T-helper 1 cell treated with Interleukin-12 subunit alpha and Interleukin-12 subunit beta and Interleukin-4 antibody, amounts not matched to agents 30 μg/mL and 1 μg/mL, for 36 hours (primary cell): ENCODE data around the gene TSPAN18.

ENCODE experiments used
- H3K27ac Mint-ChIP-seq: one replicate; pipeline ENCODE4 v1.8.0; 2021; ENCODE audit warnings: mild to moderate bottlenecking, mixed read lengths
- H3K27me3 Mint-ChIP-seq: one replicate; pipeline ENCODE4 v1.8.0; 2021; ENCODE audit warnings: low read depth, mixed read lengths
- H3K36me3 Mint-ChIP-seq: one replicate; pipeline ENCODE4 v1.8.0; 2021; ENCODE audit warnings: low read depth, mixed read lengths
- H3K4me1 Mint-ChIP-seq: one replicate; pipeline ENCODE4 v1.8.0; 2021; ENCODE audit warnings: low read depth, mixed read lengths
- H3K4me3 Mint-ChIP-seq: one replicate; pipeline ENCODE4 v1.8.0; 2021; ENCODE audit warnings: mild to moderate bottlenecking, moderate library complexity, mixed read lengths
- H3K9me3 Mint-ChIP-seq: one replicate; pipeline ENCODE4 v1.8.0; 2021; ENCODE audit warnings: mixed read lengths

The TSPAN18 gene

DNA sequence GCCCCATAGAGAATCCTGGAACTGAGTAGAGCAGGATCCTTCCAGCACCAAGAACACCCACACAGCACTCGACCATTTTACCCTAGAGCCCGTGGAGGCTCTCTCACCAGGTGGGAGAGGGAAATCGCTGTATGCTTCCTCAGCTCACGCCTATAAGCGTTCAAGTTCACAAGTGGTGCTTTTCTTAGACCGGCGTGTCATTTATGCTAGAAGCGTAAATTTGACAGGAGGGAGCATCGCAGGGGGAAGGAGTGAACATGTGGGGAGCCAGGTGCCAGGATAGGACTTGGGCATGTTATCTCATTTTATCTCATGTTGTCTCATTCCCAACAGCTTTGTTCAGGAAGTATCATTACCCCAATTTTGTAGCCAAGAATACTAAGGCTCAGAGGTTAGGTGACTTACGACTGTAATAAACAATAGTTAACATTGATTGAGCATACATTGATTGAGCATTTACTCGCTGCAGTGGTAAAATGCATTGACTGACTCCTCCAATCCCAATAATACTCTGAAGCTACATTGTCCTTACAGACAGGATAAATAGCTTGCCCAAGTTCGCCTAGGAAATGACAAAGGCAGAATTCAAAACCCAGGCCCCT, 243.0 kb downstream of the TSPAN18 start:
- no peak overlapping the region for H3K27ac Mint-ChIP-seq

GRCh38 chr11:44970293-44970692, 243.5 kb downstream of the TSPAN18 start:
- no peaks in the 10 kb centered on the region for H3K36me3 Mint-ChIP-seq
- H3K27ac Mint-ChIP-seq, result no peak overlapping the region
- H3K27me3 Mint-ChIP-seq, result no peaks in the 10 kb centered on the region
- H3K9me3 Mint-ChIP-seq, result no peaks in the 10 kb centered on the region
- H3K4me1 Mint-ChIP-seq, result no peaks in the 10 kb centered on the region
- no peak overlapping the region for H3K4me3 Mint-ChIP-seq

More for the DNA sequence above, 243.0 kb downstream of the TSPAN18 start:
- Mint-ChIP-seq H3K4me1 (no peaks in the 10 kb centered on the region), H3K9me3 (no peaks in the 10 kb centered on the region), H3K27me3 (no peaks in the 10 kb centered on the region), H3K36me3 (no peaks in the 10 kb centered on the region), H3K4me3 (no peak overlapping the region)

DNA sequence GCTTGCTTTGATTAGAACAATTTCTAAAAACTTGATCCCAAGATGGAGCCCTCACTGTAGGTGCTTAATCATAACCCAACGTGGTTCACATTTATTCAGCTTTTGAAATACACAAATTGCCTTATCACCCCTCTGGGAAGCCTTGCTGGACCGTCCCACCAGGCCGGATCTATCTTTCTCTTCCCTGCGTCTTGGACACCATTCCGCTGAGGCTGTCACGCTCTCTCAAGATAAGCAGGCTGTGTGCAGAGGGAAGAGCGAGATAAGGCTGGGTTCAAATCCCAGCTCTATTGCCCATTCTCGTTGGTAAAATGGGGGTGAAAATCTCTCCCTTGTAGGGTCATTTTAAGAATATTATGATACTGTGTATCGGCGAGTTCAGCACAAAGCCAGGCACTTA, 244.4 kb downstream of the TSPAN18 start:
- Mint-ChIP-seq H3K36me3 (no peaks in the 10 kb centered on the region), H3K4me1 (no peaks in the 10 kb centered on the region), H3K4me3 (no peak overlapping the region), H3K27ac (no peak overlapping the region), H3K9me3 (no peaks in the 10 kb centered on the region), H3K27me3 (no peaks in the 10 kb centered on the region)

DNA sequence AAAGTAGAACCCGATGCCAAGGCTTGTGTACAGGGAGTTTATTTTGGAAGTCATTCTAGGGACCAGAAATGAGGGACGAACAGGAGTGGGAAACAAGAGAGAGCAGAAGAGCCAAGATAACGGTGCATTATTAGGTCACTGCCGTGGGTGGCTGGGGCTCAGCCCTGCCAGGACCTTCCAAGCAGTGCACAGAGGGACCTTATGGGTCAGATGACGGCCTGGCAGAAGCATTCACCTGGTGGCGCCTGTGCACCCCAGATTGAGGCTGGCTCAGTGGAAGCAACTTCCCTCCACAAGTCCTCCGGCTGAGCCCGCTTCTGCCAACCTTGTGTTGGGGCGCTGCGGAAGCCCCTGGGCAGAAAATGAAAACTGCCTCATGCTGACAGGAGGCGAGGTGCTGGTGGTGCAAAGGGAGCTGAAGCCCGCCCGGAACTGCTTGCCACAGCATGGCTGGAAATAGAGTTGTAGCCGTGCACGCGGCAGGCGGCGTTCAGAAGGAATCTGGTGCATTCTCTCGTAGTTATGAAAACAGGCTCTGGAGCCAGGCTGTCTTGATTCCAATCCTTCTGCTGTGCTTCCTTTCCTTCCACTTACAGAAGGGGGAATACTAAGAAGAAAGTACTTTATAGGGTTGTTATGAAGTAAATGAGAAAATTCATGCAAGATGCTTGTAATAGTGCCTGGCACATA, 246.1 kb downstream of the TSPAN18 start:
- Mint-ChIP-seq H3K4me3 (no peak overlapping the region), H3K9me3 (no peaks in the 10 kb centered on the region), H3K27me3 (no peaks in the 10 kb centered on the region), H3K36me3 (no peaks in the 10 kb centered on the region), H3K4me1 (no peaks in the 10 kb centered on the region), H3K27ac (no peak overlapping the region)

- no peaks in the 10 kb centered on the region for H3K27me3 Mint-ChIP-seq
- H3K36me3 Mint-ChIP-seq, result no peaks in the 10 kb centered on the region
- H3K4me3 Mint-ChIP-seq, result no peak overlapping the region
- H3K4me1 Mint-ChIP-seq, result no peaks in the 10 kb centered on the region
- H3K27ac Mint-ChIP-seq, result no peak overlapping the region
- no peaks in the 10 kb centered on the region for H3K9me3 Mint-ChIP-seq
Observed at GRCh38 chr11:44973632-44974401, 247.1 kb downstream of the TSPAN18 start.

DNA sequence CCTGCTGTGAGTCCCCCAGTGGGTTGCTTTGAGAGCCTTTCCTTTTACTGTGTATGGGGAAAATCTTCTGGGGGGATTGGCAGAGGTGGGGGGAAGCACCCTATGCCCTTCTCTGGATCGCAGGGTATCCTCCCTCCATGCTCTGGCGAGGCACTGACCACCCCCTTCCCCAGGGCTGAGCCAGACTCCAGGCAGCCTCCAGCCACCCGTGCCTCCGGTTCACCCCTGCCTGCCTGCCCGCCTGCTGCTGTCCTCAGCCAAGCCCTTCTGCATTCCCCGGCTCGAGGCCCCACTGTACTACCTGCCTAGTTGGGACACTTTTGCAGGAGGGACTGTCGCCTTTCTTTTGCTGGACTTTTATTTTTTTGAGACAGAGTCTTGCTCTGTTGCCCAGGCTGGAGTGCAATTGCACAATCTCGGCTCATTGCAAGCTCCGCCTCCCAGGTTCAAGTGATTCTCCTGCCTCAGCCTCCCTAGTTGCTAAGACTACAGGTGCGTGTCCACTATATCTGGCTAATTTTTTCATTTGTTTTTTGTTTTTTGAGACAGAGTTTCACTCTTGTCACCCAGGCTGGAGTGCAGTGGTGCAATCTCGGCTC, 247.7 kb downstream of the TSPAN18 start:
- Mint-ChIP-seq H3K4me1 (no peaks in the 10 kb centered on the region), H3K36me3 (no peaks in the 10 kb centered on the region), H3K9me3 (no peaks in the 10 kb centered on the region), H3K27me3 (no peaks in the 10 kb centered on the region), H3K27ac (no peak overlapping the region), H3K4me3 (no peak overlapping the region)

GRCh38 chr11:44976576-44976975, 249.8 kb downstream of the TSPAN18 start:
- Mint-ChIP-seq H3K36me3 (no peaks in the 10 kb centered on the region), H3K9me3 (no peaks in the 10 kb centered on the region), H3K4me1 (no peaks in the 10 kb centered on the region), H3K4me3 (no peak overlapping the region), H3K27ac (no peak overlapping the region), H3K27me3 (no peaks in the 10 kb centered on the region)

DNA sequence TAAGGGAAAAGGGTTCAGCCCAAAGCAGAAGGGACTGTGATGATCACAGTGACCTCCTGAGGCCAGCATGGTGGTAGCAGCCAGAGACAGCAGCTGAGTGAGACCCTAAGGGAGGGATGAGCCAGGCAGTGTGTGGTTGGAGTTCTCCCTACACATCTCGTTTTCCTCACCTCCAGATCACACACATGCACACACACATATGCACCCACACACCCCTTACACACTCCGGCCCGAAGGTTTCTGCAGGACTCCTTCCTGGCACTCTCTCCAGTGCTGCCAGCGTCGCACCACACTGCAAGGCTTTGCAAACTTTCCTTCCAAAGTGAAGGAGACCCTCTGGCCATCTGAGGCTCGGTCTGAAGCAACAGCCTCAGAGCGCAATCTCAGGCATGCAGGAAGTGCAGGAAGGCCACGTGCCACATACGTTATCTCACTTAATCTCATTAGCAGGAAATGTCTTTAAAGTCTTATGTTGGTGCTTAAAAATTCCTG, 250.8 kb downstream of the TSPAN18 start:
- no peak overlapping the region for H3K4me3 Mint-ChIP-seq
- no peaks in the 10 kb centered on the region for H3K27me3 Mint-ChIP-seq
- H3K27ac Mint-ChIP-seq, result no peak overlapping the region

GRCh38 chr11:44978274-44978960, 251.7 kb downstream of the TSPAN18 start:
- Mint-ChIP-seq H3K4me3 (no peak overlapping the region), H3K4me1 (no peaks in the 10 kb centered on the region), H3K36me3 (no peaks in the 10 kb centered on the region), H3K27me3 (no peaks in the 10 kb centered on the region), H3K9me3 (no peaks in the 10 kb centered on the region), H3K27ac (no peak overlapping the region)

More for the DNA sequence above, 250.8 kb downstream of the TSPAN18 start:
- no peaks in the 10 kb centered on the region for H3K36me3 Mint-ChIP-seq
- H3K9me3 Mint-ChIP-seq, result no peaks in the 10 kb centered on the region
- H3K4me1 Mint-ChIP-seq, result no peaks in the 10 kb centered on the region

DNA sequence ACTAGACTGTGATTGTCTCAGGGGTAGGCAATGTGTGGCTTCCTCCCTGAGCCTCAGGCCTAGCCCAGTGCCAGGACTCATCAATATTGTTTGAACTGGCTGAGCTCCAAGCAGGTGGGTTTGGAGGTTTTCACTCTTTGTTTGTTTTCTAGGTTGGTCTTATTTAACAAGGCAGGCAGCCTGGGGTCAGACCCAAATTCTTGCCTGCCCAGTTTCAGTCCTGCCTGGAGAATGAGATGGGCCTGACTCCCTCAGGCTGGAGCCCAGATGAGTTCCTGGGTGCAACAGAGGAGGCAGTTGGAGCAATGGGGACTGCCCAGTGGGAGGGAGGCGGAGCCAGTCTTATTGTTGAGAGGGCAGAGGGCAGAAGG, 252.2 kb downstream of the TSPAN18 start:
- Mint-ChIP-seq H3K4me3 (no peak overlapping the region), H3K4me1 (no peaks in the 10 kb centered on the region), H3K27me3 (no peaks in the 10 kb centered on the region), H3K27ac (no peak overlapping the region), H3K9me3 (no peaks in the 10 kb centered on the region), H3K36me3 (no peaks in the 10 kb centered on the region)

DNA sequence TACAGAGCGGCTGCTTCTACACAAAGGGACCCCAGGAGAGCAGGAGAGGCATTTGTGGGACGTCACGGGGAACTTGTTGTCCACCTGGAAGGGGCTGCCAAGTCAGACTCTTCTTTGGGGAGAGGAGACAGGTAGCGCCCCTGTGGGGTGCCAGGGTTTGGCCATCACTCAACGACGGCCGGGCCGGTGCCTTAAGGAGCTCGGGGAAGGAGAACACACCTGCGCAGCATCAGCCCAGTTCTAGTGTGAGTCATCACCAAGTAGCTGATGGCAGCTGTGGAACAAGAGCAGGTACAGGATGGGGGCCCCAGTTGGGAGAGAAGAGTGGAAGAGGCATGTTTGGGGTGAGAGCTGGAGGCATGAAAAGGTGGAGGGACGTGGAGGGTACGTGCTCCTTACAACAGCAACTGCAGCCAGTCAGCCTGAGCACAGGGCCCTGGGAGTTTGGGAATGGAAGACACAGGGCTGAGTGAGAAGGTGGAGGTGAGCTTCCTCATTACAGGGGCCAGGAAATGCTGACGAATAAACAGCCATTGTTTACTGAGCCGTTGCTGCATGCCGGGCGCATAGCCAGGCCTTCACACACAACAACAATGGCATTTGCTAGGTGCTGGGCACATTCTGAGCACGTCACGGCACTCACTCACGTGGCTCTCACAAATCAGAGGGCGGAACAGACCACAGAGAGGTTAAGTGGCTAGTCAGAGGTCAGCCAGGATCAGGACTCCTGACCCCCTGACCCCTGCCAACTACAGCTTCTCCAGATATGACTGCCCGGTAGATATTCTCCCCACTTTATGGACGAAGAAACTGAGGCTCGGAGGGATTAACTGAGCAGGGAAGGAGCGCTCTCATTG, 253.0 kb downstream of the TSPAN18 start:
- peaks cover 2% of the 10 kb centered on the region for H3K27me3 Mint-ChIP-seq

GRCh38 chr11:44980533-44981427, 254.0 kb downstream of the TSPAN18 start:
- H3K36me3 Mint-ChIP-seq, result no peaks in the 10 kb centered on the region
- H3K4me3 Mint-ChIP-seq, result no peak overlapping the region
- no peak overlapping the region for H3K27ac Mint-ChIP-seq
- peaks cover 5% of the 10 kb centered on the region for H3K27me3 Mint-ChIP-seq
- H3K4me1 Mint-ChIP-seq, result no peaks in the 10 kb centered on the region
- no peaks in the 10 kb centered on the region for H3K9me3 Mint-ChIP-seq

More for the DNA sequence above, 253.0 kb downstream of the TSPAN18 start:
- Mint-ChIP-seq H3K36me3 (no peaks in the 10 kb centered on the region), H3K27ac (no peak overlapping the region), H3K9me3 (no peaks in the 10 kb centered on the region), H3K4me1 (no peaks in the 10 kb centered on the region), H3K4me3 (no peak overlapping the region)
